HL-60 (cell line): Measurements from ENCODE around the gene CNGB1.

Experiments
- CTCF ChIP-seq: IDR thresholded peaks from one replicate; pipeline ENCODE4 v1.5.1; 2011; ENCODE audit warnings: low read length, control low read depth, inconsistent platforms; ENCODE audit not compliant: insufficient read depth
- GABPA ChIP-seq: IDR thresholded peaks from 2 replicates; pipeline ENCODE4 v1.6.1; 2012; ENCODE audit warnings: low read depth
- POLR2AphosphoS5 ChIP-seq: IDR thresholded peaks from 2 replicates; pipeline ENCODE4 v1.6.1; 2012; ENCODE audit warnings: low read depth
- REST ChIP-seq: IDR thresholded peaks from 2 replicates; pipeline ENCODE4 v1.6.1; 2012; ENCODE audit warnings: low read depth; ENCODE audit not compliant: insufficient replicate concordance
- SPI1 ChIP-seq: IDR thresholded peaks from 2 replicates; pipeline ENCODE4 v1.6.1; 2012; ENCODE audit warnings: low read depth, mild to moderate bottlenecking, borderline replicate concordance

- TF ChIP-seq CTCF (no peak), POLR2AphosphoS5 (no peak), GABPA (no peak), REST (no peak), SPI1 (no peak)
These were observed 18.0 kb downstream of the CNGB1 start for GRCh38 chr16:57952909-57953308.
